ENCODE measurements around the gene RNF128. TPM values are rescaled to one million over a fixed set of nuclear protein-coding genes. Genes with fewer than 3 reads are reported as not detected.
"Not testable (repeated sequence)": the region's sequence is repeated elsewhere in the genome, so short reads cannot be mapped to it uniquely, and the experiment has no call there.

Gene RNF128
- total RNA-seq, 2 experiments from 2014 or later = not detected

DNA sequence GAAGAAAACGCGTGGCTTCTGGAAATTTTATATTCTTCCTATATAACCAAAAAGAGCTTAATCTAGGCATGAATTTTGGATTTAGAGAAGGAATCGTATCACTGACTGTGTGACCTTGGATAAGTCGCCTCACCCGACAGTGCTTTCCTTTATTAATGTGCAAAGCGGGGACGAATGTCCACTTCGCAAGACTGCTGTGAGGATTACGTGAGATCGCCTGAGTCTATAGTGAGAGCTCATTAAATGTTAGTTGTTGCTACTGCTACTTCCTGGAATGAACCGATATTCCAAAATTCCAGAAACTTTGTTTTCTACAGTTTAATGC, 75.5 kb downstream of the RNF128 start:
- H3K27ac Mint-ChIP-seq = no peak overlapping the region
- H3K36me3 Mint-ChIP-seq = no peaks in the 10 kb centered on the region
- H3K4me3 Mint-ChIP-seq = peak overlapping the region; percentile 88
- H3K4me1 Mint-ChIP-seq = peaks cover 3% of the 10 kb centered on the region
- H3K27me3 Mint-ChIP-seq = peaks cover 40% of the 10 kb centered on the region
- no peaks in the 10 kb centered on the region for H3K9me3 Mint-ChIP-seq
- no peak for DNase-seq

GRCh38 chrX:106802388-106803275, 76.1 kb downstream of the RNF128 start, which contains the start of gene TBC1D8B:
Gene TBC1D8B (plus strand): TSS chrX:106802673. CDS start chrX:106802854, 181 bp downstream.
- peaks cover 3% of the 10 kb centered on the region for H3K4me1 Mint-ChIP-seq
- peak; percentile 5 for DNase-seq
- H3K4me3 Mint-ChIP-seq = peak within 1 kb of the TSS; percentile 88
- peaks cover 41% of the 10 kb centered on the region for H3K27me3 Mint-ChIP-seq
- no peaks in the 10 kb centered on the region for H3K36me3 Mint-ChIP-seq
- H3K9me3 Mint-ChIP-seq = no peaks in the 10 kb centered on the region
- H3K27ac Mint-ChIP-seq = peak within 1 kb of the TSS; percentile 16

DNA sequence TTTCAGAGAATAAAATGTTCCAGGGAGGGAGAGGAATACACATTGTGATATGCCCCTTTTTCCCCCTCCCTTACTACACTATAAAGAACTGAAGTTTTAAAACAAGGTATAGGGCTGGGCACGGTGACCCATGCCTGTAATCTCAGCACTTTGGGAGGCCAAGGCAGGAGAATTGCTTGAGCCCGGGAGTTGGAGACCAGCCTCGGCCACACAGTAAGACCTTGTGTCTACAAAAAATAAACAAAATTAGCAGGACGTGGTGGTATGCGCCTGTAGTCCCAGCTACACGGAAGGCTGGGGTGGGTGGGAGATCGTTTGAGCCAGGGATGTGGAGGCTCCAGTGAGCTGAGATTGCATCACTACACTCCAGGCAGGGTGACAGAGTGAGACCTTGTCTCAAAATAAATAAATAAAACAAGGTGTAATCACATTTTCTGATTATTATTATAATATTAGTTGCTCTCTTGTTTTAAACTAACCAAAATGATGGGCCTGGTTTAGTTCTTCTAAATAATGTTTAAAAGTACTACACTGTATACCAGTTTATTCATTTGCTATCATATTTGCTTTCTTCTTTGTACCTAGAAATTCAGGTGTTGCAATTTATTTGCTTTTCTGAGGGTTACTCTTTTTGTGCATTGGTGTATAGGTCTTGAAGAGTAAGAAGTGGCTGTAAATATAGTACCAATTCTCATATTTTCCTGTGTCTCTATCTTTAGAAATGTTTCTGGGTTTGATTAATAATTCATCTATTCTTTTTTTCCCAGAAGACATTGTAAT, 84.8 kb downstream of the RNF128 start:
- H3K9me3 Mint-ChIP-seq = no peaks in the 10 kb centered on the region
- peaks cover 6% of the 10 kb centered on the region for H3K27me3 Mint-ChIP-seq
- no peaks in the 10 kb centered on the region for H3K4me1 Mint-ChIP-seq
- no peak overlapping the region for H3K27ac Mint-ChIP-seq
- H3K4me3 Mint-ChIP-seq = no peak overlapping the region
- H3K36me3 Mint-ChIP-seq = no peaks in the 10 kb centered on the region
- DNase-seq = no peak

DNA sequence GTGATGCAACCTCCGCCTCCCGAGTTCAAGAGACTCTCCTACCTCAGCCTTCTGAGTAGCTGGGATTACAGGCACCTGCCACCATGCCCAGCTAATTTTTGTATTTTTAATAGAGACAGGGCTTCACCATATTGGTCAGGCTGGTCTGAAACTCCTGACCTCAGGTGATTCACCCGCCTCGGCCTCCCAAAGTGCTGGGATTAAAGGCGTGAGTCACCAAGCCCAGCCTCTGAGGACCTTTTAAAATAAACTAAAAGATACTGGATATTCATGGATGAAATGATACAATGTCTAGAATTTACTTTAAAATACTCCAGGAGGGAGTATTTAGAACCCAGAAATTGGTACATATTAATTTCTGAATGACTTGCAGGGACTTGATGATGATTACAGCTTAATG, 86.4 kb downstream of the RNF128 start:
- not testable (repeated sequence) for H3K27ac Mint-ChIP-seq, H3K9me3 Mint-ChIP-seq, H3K27me3 Mint-ChIP-seq, H3K4me3 Mint-ChIP-seq, H3K36me3 Mint-ChIP-seq, DNase-seq, H3K4me1 Mint-ChIP-seq

- H3K27me3 Mint-ChIP-seq, H3K9me3 Mint-ChIP-seq, H3K36me3 Mint-ChIP-seq, DNase-seq, H3K4me1 Mint-ChIP-seq, H3K4me3 Mint-ChIP-seq, H3K27ac Mint-ChIP-seq: not testable (repeated sequence)
Measured at GRCh38 chrX:106814093-106814492, 87.6 kb downstream of the RNF128 start.

Other genes starting within 250 kb of the RNF128 start
- 10 to 100 TPM in 1 of 2 experiments, 1 to 10 TPM in 1; 7.8 to 10.1 TPM for gene RADX, start 114.7 kb upstream of the RNF128 start, total RNA-seq
- gene TBC1D8B, start 76.0 kb downstream of the RNF128 start, total RNA-seq = 1 to 10 TPM in 1 of 2 experiments, under 1 TPM in 1; 0.90 to 1.2 TPM
- gene RIPPLY1, start 176.6 kb downstream of the RNF128 start, total RNA-seq = not detected
- gene CLDN2, start 193.7 kb downstream of the RNF128 start, total RNA-seq = not detected

Data from activated naive CD8-positive, alpha-beta T cell treated with anti-CD3 and anti-CD28 coated beads for 36 hours (primary cell).